Lower leg skin (tissue), 4 donors: ENCODE results near the gene GOLGA6L26. TPM values are rescaled to one million over a fixed set of nuclear protein-coding genes. Genes with fewer than 3 reads are reported as not detected.
A peak's percentile ranks its signal among the peaks of the same experiment; 100 is the strongest.
"Not testable (repeated sequence)": the region's sequence is repeated elsewhere in the genome, so short reads cannot be mapped to it uniquely, and the experiment has no call there.

ENCODE experiments used
- DNase-seq, 2 donors: peaks; one replicate each; pipeline ENCODE4 v3.0.0-alpha.2; 2019; ENCODE audit warnings: low spot score in 2 of 2
- H3K4me3 ChIP-seq: fragments of 200-600 bp; sonication (generic); 2 replicates; pipeline ENCODE4 v1.5.1; 2017; ENCODE audit warnings: mild to moderate bottlenecking, low read depth; ENCODE audit not compliant: poor library complexity, severe bottlenecking
- WGBS, 2 donors: methylation state at CpG; one replicate each; pipeline ENCODE4 v1.1.5; 2018; 5-methylcytosine and 5-hydroxymethylcytosine counted together
- intact Hi-C: fragments of 100-400 bp; cut with DNase I; formaldehyde crosslinking; loops from one replicate; pipeline ENCODE4 v1.15.0; 2023; ENCODE audit warnings: low total_unique reads
- total RNA-seq, 4 donors: library from RNA; depleted of rRNA; stranded (reverse); fragments of >200 nt; gene quantifications; one replicate each; pipeline ENCODE4 v1.1.0, GENCODE V29; 2016

GOLGA6L26 gene
- total RNA-seq, 4 donors from 2014 or later, result not detected

GRCh38 chr15:23311233-23311632 is 22.8 kb downstream of the GOLGA6L26 start:
- peak in 1 of 2 donors; percentile 80 for DNase-seq
- 88% methylated on average over 3 to 12 of the region's 13 CpGs for WGBS, 2 donors
- intact Hi-C loops, H3K4me3 ChIP-seq: not testable (repeated sequence)

- peak in 1 of 2 donors; percentile 50 for DNase-seq
- intact Hi-C loops, H3K4me3 ChIP-seq: not testable (repeated sequence)
- 90 to 96% methylated on average over 7 of the region's 7 CpGs for WGBS, 2 donors
These were observed 28.1 kb downstream of the GOLGA6L26 start for GRCh38 chr15:23305921-23306320.

GRCh38 chr15:23304805-23305204 is 29.2 kb downstream of the GOLGA6L26 start:
- H3K4me3 ChIP-seq, DNase-seq, intact Hi-C loops: not testable (repeated sequence)
- 50 to 55% methylated on average over 4 of the region's 4 CpGs for WGBS, 2 donors

- WGBS, 2 donors, result 1 to 2% methylated on average over 7 of the region's 7 CpGs
- H3K4me3 ChIP-seq, result peak overlapping the region; percentile 25
- DNase-seq, result peak in 1 of 2 donors; percentile 70
- intact Hi-C loops, result not testable (repeated sequence)
These were observed 29.7 kb downstream of the GOLGA6L26 start for GRCh38 chr15:23304267-23304666.

- WGBS, 2 donors, result 0% methylated on average over 2 of the region's 55 CpGs; no CpG with 5 or more reads in 1 of the 2 donors
- intact Hi-C loops, result not testable (repeated sequence)
- H3K4me3 ChIP-seq, result peak overlapping the region; percentile 25
- DNase-seq, result peak in 1 of 2 donors; percentile 81
These were observed 30.3 kb downstream of the GOLGA6L26 start for GRCh38 chr15:23303654-23304053.

- intact Hi-C loops, H3K4me3 ChIP-seq, DNase-seq: not testable (repeated sequence)
- WGBS, 2 donors, result no CpG with 5 or more reads among the region's 33 CpGs
These were observed 30.8 kb downstream of the GOLGA6L26 start for GRCh38 chr15:23303246-23303645.

Other genes starting within 250 kb of the GOLGA6L26 start
- gene GOLGA6L1, start 197.4 kb downstream of the GOLGA6L26 start, total RNA-seq, result not detected
- gene GOLGA8S, start 20.6 kb upstream of the GOLGA6L26 start, total RNA-seq, result under 1 TPM in 1 of 4 donors, not detected in 3; 0.17 TPM
- not detected for gene GOLGA6L2, start 113.0 kb upstream of the GOLGA6L26 start, total RNA-seq
- gene MKRN3, start 231.5 kb upstream of the GOLGA6L26 start, total RNA-seq, result under 1 TPM in 2 of 4 donors, not detected in 2; 0.15 to 0.81 TPM